ENCODE measurements around the gene ATG4D. TPM values are rescaled to one million over a fixed set of nuclear protein-coding genes. Genes with fewer than 3 reads are reported as not detected.

Gene ATG4D
- total RNA-seq, 1 experiment from 2014 or later = 59.4 TPM

GRCh38 chr19:10516064-10516385, 27.7 kb upstream of the ATG4D start (continued):
- TF ChIP-seq NFYB (CRISPR knock-in tag; conservative IDR thresholded peaks at IDR 0.05; ENCODE audit: low read depth) (no peak), ATF2 (CRISPR knock-in tag; IDR thresholded peaks at IDR 0.05; ENCODE audit: borderline replicate concordance, low read depth) (no peak), STAT6 (CRISPR knock-in tag; conservative IDR thresholded peaks at IDR 0.05; ENCODE audit: low read depth) (no peak)

- H3K36me3 Mint-ChIP-seq = peaks cover 8% of the 10 kb centered on the region; the same call in 1 of the 2 replicates
- peaks cover 35% of the 10 kb centered on the region for H3K4me1 Mint-ChIP-seq
- peaks cover 79% of the 10 kb centered on the region for H3K27me3 Mint-ChIP-seq (ENCODE audit: low read depth)
- ChIA-PET POLR2A (no interaction called here), CTCF (interaction anchor here (1.2 to 4.4 kb wide), 9 partner anchors 9 to 184 kb away, joined by 3 to 19 read pairs (median 5); partner anchors contain the start of gene QTRT1)
- H3K9me3 Mint-ChIP-seq = no peaks in the 10 kb centered on the region
- no peak overlapping the region for H3K27ac Mint-ChIP-seq
- H3K4me3 Mint-ChIP-seq = peak overlapping the region; percentile 71
- DNase-seq (ENCODE audit: low spot score) = no peak
- ATAC-seq = no peak
- no peak for TF ChIP-seq ATF6 (CRISPR knock-in tag; IDR thresholded peaks at IDR 0.05)
- TF ChIP-seq TCF7 (CRISPR knock-in tag; IDR thresholded peaks at IDR 0.05; ENCODE audit: low read depth) = no peak
- no peak for TF ChIP-seq ZBTB21 (CRISPR knock-in tag; IDR thresholded peaks at IDR 0.05; ENCODE audit: borderline replicate concordance)
- TF ChIP-seq SP1 (CRISPR knock-in tag; conservative IDR thresholded peaks at IDR 0.05) = no peak
- no peak for TF ChIP-seq CBFB (CRISPR knock-in tag; IDR thresholded peaks at IDR 0.05; ENCODE audit: low read depth)
- TF ChIP-seq IRF2 (CRISPR knock-in tag; IDR thresholded peaks at IDR 0.05; ENCODE audit: borderline replicate concordance, low read depth) = no peak
- no peak for TF ChIP-seq CTCF (IDR thresholded peaks at IDR 0.05)
- no peak for TF ChIP-seq HMGA2 (CRISPR knock-in tag; IDR thresholded peaks at IDR 0.05)
- TF ChIP-seq OVOL2 (CRISPR knock-in tag; IDR thresholded peaks at IDR 0.05; ENCODE audit: borderline replicate concordance) = no peak
- no peak for TF ChIP-seq CREM (CRISPR knock-in tag; IDR thresholded peaks at IDR 0.05)
- no peak for TF ChIP-seq ZNF423 (CRISPR knock-in tag; IDR thresholded peaks at IDR 0.05)
- TF ChIP-seq USF2 (CRISPR knock-in tag; IDR thresholded peaks at IDR 0.05) = no peak
- no peak for TF ChIP-seq SMAD3 (CRISPR knock-in tag; IDR thresholded peaks at IDR 0.05; ENCODE audit: borderline replicate concordance)
- no peak for TF ChIP-seq EMX1 (CRISPR knock-in tag; IDR thresholded peaks at IDR 0.05)
- no peak for TF ChIP-seq ZNF532 (CRISPR knock-in tag; IDR thresholded peaks at IDR 0.05; ENCODE audit: borderline replicate concordance)
- TF ChIP-seq FOXP4 (CRISPR knock-in tag; IDR thresholded peaks at IDR 0.05) = no peak
- no peak for TF ChIP-seq KAT7 (CRISPR knock-in tag; IDR thresholded peaks at IDR 0.05; ENCODE audit: borderline replicate concordance)
Observed at GRCh38 chr19:10516671-10517286, 26.9 kb upstream of the ATG4D start.
